ENCODE results near the gene TLR9.

TLR9 gene

GRCh38 chr3:52173101-52173500, 52.3 kb downstream of the TLR9 start:
- no peak for DNase-seq (ENCODE audit: low read depth in 2 of 2)

GRCh38 chr3:52172262-52172757, 53.1 kb downstream of the TLR9 start:
- DNase-seq (ENCODE audit: low read depth in 2 of 2): no peak

GRCh38 chr3:52171514-52172261, 53.8 kb downstream of the TLR9 start:
- DNase-seq (ENCODE audit: low read depth in 2 of 2): no peak
